K562 (cell line): ENCODE results near the gene TSEN54. TPM values are rescaled to one million over a fixed set of nuclear protein-coding genes. Genes with fewer than 3 reads are reported as not detected.

ENCODE experiments used
- ARID1B ChIP-seq: fragments of 450-650 bp; IDR thresholded peaks from 2 replicates; pipeline ENCODE4 v1.6.1; 2016; ENCODE audit warnings: antibody characterized with exemption, mild to moderate bottlenecking, inconsistent platforms
- ASH1L ChIP-seq: fragments of 450-650 bp; IDR thresholded peaks from 2 replicates; pipeline ENCODE4 v1.6.1; 2018; ENCODE audit warnings: borderline replicate concordance, mild to moderate bottlenecking, low read depth; ENCODE audit not compliant: partially characterized antibody
- ATF7 ChIP-seq: fragments of 450-650 bp; IDR thresholded peaks from 2 replicates; pipeline ENCODE4 v1.7.1; 2014; ENCODE audit warnings: mild to moderate bottlenecking, moderate library complexity
- CAMTA2 ChIP-seq: fragments of 250-450 bp; sonication (Bioruptor Pico); conservative IDR thresholded peaks from 2 replicates; pipeline ENCODE4 v1.5.1; 2022
- CXXC5 ChIP-seq: fragments of 250-450 bp; sonication (Bioruptor Pico); IDR thresholded peaks from 2 replicates; pipeline ENCODE4 v1.8.0; 2022; ENCODE audit warnings: inconsistent platforms, mild to moderate bottlenecking, moderate library complexity
- ILF3 ChIP-seq: fragments of 450-650 bp; IDR thresholded peaks from 2 replicates; pipeline ENCODE4 v1.6.1; 2018; ENCODE audit warnings: antibody characterized with exemption, mild to moderate bottlenecking, moderate library complexity, borderline replicate concordance
- MTA1 ChIP-seq: fragments of 450-650 bp; IDR thresholded peaks from 2 replicates; pipeline ENCODE4 v1.6.1; 2017; ENCODE audit warnings: borderline replicate concordance
- NCOA1 ChIP-seq: fragments of 450-650 bp; IDR thresholded peaks from 2 replicates; pipeline ENCODE4 v1.6.1; 2016; ENCODE audit warnings: low read depth
- RBM25 ChIP-seq: fragments of 200-400 bp; formaldehyde crosslinking; IDR thresholded peaks from 2 replicates; pipeline ENCODE4 v1.6.1; 2018; ENCODE audit warnings: low read length, low read depth, moderate library complexity; ENCODE audit not compliant: severe bottlenecking
- SIX5 ChIP-seq, 2 experiments: IDR thresholded peaks; 2 replicates each; pipeline ENCODE4 v1.6.1; 2011; ENCODE audit warnings: low read length in 2 of 2, borderline replicate concordance in 1 of 2, low read depth in 1 of 2, mild to moderate bottlenecking in 1 of 2, moderate library complexity in 1 of 2; ENCODE audit not compliant: insufficient read depth in 1 of 2
- SRSF1 ChIP-seq: fragments of 200-400 bp; formaldehyde crosslinking; IDR thresholded peaks from 2 replicates; pipeline ENCODE4 v1.6.1; 2017; ENCODE audit warnings: mild to moderate bottlenecking, low read depth, low read length, moderate library complexity
- TEAD4 ChIP-seq, 2 experiments: sonication (generic) in 1 of 2; formaldehyde crosslinking in 1 of 2; IDR thresholded peaks; 2 replicates each; pipeline versions ENCODE4 v1.6.1 to v1.8.0; 2012 to 2022; ENCODE audit warnings: borderline replicate concordance in 1 of 2, inconsistent platforms in 1 of 2, low read length in 1 of 2, mild to moderate bottlenecking in 1 of 2, missing genetic modification reagents in 1 of 2
- XRCC5 ChIP-seq: fragments of 200-400 bp; formaldehyde crosslinking; IDR thresholded peaks from 2 replicates; pipeline ENCODE4 v1.6.1; 2017; ENCODE audit warnings: low read depth, mild to moderate bottlenecking, low read length
- ZNF121 ChIP-seq: sonication (generic); formaldehyde crosslinking; conservative IDR thresholded peaks from 2 replicates; pipeline ENCODE4 v1.8.0; 2022; ENCODE audit warnings: missing genetic modification reagents
- ZNF766 ChIP-seq: fragments of 200-800 bp; sonication (Bioruptor generic); conservative IDR thresholded peaks from 2 replicates; pipeline ENCODE4 v1.6.1; 2016; ENCODE audit warnings: missing genetic modification characterization, missing compliant biosample characterization
- polyA plus RNA-seq, 8 experiments: library from polyadenylated mRNA; depleted of rRNA in 4 of 8; stranded (reverse) in 5 of 8; unstranded in 3 of 8; fragments of >200 nt; fragmentation: Nextera tagmentation in 2 of 8; fragmentation: Illumina TruSeq in 1 of 8; extraction: Ambion mirVana in 2 of 8; extraction: Trizol in 1 of 8; gene quantifications; 2 replicates each; pipeline versions ENCODE4 v1.2.1 to v1.2.3, GENCODE V29; 2011 to 2014; ENCODE audit warnings: inconsistent platforms in 1 of 8, missing spikeins in 1 of 8
- total RNA-seq, 7 experiments: library from RNA; depleted of rRNA in 6 of 7; stranded (reverse); fragments of >200 nt in 6 of 7; fragmentation: Illumina TruSeq in 2 of 7; extraction: Trizol in 2 of 7; gene quantifications; 2 replicates each; pipeline versions ENCODE4 v1.2.1 to v1.2.3, GENCODE V29; 2011 to 2021; ENCODE audit warnings: low replicate concordance in 1 of 7
- TF ChIP-seq, protein P1 (sequence below): fragments of 250-450 bp; sonication (Bioruptor Pico); IDR thresholded peaks from 2 replicates; pipeline ENCODE4 v1.4.0; 2020; ENCODE audit warnings: mild to moderate bottlenecking, moderate library complexity, borderline replicate concordance
- TF ChIP-seq, protein P2 (sequence below): IDR thresholded peaks from 2 replicates; pipeline ENCODE4 v1.6.1; 2011; ENCODE audit warnings: borderline replicate concordance, low read depth, mild to moderate bottlenecking, moderate library complexity, low read length; ENCODE audit not compliant: insufficient read depth, poor library complexity, severe bottlenecking
- TF ChIP-seq, protein P3 (sequence below): sonication (generic); formaldehyde crosslinking; IDR thresholded peaks from 2 replicates; pipeline ENCODE4 v1.8.0; 2022; ENCODE audit warnings: mild to moderate bottlenecking, missing genetic modification reagents, borderline replicate concordance

Gene TSEN54
- total and polyA plus RNA-seq, 9 of the 15 experiments (the other 6 are each of a cell fraction or from before 2014, with no cell fraction given) = 5.9 to 64.3 (median 48.9) TPM

DNA sequence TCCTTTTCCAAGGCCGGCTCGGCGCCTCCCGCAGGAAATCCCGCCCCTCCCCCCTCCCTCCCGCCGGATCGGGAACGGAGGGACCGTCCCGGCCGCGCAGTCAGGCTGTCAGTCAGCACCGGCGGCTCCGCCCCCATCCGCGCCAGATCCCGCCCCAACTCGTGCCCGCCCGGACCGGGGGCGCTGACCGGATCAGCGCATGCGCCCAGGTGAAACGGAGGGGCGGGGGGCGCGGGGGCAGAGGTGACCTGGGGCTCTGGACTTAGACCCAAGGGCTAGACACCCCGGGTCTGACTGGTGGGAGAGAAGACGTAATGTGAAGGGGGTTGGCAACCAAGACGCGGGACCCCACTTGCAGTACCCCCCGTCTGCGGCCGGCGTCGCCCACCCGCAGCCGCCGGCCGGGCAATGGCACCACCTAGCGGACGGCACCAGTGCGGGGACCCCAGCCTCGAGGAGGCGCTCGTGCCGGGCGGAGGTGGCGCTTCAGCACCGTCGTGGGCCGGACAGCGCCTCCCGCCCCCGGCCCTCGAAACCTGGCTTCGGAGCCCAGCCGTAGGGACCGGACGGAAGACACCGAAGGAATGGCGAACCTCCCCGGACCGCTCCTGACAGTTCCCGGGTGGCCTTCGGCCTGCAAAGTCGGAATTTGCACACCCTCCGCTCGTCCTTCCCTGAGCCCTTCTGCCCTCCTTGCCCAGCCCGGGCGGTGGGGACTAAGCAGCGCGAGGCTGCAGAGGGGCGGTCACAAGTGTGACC, 653 bp upstream of the TSEN54 start, which contains the start of gene CASKIN2 (continued):
- TF ChIP-seq, protein P1, sequence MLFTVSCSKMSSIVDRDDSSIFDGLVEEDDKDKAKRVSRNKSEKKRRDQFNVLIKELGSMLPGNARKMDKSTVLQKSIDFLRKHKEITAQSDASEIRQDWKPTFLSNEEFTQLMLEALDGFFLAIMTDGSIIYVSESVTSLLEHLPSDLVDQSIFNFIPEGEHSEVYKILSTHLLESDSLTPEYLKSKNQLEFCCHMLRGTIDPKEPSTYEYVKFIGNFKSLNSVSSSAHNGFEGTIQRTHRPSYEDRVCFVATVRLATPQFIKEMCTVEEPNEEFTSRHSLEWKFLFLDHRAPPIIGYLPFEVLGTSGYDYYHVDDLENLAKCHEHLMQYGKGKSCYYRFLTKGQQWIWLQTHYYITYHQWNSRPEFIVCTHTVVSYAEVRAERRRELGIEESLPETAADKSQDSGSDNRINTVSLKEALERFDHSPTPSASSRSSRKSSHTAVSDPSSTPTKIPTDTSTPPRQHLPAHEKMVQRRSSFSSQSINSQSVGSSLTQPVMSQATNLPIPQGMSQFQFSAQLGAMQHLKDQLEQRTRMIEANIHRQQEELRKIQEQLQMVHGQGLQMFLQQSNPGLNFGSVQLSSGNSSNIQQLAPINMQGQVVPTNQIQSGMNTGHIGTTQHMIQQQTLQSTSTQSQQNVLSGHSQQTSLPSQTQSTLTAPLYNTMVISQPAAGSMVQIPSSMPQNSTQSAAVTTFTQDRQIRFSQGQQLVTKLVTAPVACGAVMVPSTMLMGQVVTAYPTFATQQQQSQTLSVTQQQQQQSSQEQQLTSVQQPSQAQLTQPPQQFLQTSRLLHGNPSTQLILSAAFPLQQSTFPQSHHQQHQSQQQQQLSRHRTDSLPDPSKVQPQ (CRISPR knock-in tag) = 0 out of 2 replicates have a peak, but pooled peaks have one; percentile 54
- TF ChIP-seq CAMTA2 (CRISPR knock-in tag) = 0 out of 2 replicates have a peak, but pooled peaks have one; percentile 28
- no peak; the same call in 1 of the 2 replicates for TF ChIP-seq ZNF121
- peak; percentile 78; the same call in 1 of the 2 replicates for TF ChIP-seq ZNF766 (CRISPR knock-in tag)
- TF ChIP-seq, protein P2, sequence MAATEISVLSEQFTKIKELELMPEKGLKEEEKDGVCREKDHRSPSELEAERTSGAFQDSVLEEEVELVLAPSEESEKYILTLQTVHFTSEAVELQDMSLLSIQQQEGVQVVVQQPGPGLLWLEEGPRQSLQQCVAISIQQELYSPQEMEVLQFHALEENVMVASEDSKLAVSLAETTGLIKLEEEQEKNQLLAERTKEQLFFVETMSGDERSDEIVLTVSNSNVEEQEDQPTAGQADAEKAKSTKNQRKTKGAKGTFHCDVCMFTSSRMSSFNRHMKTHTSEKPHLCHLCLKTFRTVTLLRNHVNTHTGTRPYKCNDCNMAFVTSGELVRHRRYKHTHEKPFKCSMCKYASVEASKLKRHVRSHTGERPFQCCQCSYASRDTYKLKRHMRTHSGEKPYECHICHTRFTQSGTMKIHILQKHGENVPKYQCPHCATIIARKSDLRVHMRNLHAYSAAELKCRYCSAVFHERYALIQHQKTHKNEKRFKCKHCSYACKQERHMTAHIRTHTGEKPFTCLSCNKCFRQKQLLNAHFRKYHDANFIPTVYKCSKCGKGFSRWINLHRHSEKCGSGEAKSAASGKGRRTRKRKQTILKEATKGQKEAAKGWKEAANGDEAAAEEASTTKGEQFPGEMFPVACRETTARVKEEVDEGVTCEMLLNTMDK = peak; percentile 97
- peak; percentile 90 for TF ChIP-seq NCOA1
- TF ChIP-seq ATF7 = peak; percentile 59; the same call in 1 of the 2 replicates
- TF ChIP-seq, protein P3, sequence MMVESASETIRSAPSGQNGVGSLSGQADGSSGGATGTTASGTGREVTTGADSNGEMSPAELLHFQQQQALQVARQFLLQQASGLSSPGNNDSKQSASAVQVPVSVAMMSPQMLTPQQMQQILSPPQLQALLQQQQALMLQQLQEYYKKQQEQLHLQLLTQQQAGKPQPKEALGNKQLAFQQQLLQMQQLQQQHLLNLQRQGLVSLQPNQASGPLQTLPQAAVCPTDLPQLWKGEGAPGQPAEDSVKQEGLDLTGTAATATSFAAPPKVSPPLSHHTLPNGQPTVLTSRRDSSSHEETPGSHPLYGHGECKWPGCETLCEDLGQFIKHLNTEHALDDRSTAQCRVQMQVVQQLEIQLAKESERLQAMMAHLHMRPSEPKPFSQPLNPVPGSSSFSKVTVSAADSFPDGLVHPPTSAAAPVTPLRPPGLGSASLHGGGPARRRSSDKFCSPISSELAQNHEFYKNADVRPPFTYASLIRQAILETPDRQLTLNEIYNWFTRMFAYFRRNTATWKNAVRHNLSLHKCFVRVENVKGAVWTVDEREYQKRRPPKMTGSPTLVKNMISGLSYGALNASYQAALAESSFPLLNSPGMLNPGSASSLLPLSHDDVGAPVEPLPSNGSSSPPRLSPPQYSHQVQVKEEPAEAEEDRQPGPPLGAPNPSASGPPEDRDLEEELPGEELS (CRISPR knock-in tag) = peak; percentile 91; the same call in 1 of the 2 replicates
- no peak for TF ChIP-seq ASH1L
- TF ChIP-seq CXXC5 (CRISPR knock-in tag) = peak; percentile 58
- TF ChIP-seq ILF3 = no peak
- TF ChIP-seq RBM25 = peak; percentile 57
- TF ChIP-seq ARID1B = no peak; the same call in 1 of the 2 replicates
- peak; percentile 97 for TF ChIP-seq XRCC5
- no peak for TF ChIP-seq SRSF1
- peak; percentile 27; the same call in 1 of the 2 replicates for TF ChIP-seq MTA1
- TF ChIP-seq TEAD4 (IDR thresholded peaks at IDR 0.05; ENCODE audit: low read length) = no peak
- TF ChIP-seq TEAD4 (CRISPR knock-in tag; IDR thresholded peaks at IDR 0.05; ENCODE audit: borderline replicate concordance) = peak; percentile 93
- no peak for TF ChIP-seq SIX5 (IDR thresholded peaks at IDR 0.05; ENCODE audit: borderline replicate concordance in 1 of 2, insufficient read depth in 1 of 2, low read depth in 1 of 2, low read length in 2 of 2)
